ACHN (cell line): ENCODE data around the gene KLC4.

Experiments used
- DNase-seq: peaks from one replicate; pipeline ENCODE4 v3.0.0-alpha.2; 2015
- in situ Hi-C: cut with HindIII; loops from 2 replicates; pipeline ENCODE4 v1.10.0; 2017; ENCODE audit warnings: low sequenced_read_pairs, low pct_ligation_motif_present, low pct_unique_long_range_greater_than_20kb

Gene KLC4

GRCh38 chr6:43059168-43060033, at the start of gene KLC4, which contains the start of gene MRPL2:
TSS of gene KLC4 (plus strand) at chr6:43059631. CDS start at chr6:43061336, 1,705 bp downstream.
TSS of gene MRPL2 (minus strand) at chr6:43059434. CDS start at chr6:43059381, 53 bp downstream.
- peak; percentile 98 for DNase-seq
- in situ Hi-C loops, result no loop called here

GRCh38 chr6:43011207-43011606, 48.2 kb upstream of the KLC4 start:
- DNase-seq, result no peak
- in situ Hi-C loops, result no loop called here

DNA sequence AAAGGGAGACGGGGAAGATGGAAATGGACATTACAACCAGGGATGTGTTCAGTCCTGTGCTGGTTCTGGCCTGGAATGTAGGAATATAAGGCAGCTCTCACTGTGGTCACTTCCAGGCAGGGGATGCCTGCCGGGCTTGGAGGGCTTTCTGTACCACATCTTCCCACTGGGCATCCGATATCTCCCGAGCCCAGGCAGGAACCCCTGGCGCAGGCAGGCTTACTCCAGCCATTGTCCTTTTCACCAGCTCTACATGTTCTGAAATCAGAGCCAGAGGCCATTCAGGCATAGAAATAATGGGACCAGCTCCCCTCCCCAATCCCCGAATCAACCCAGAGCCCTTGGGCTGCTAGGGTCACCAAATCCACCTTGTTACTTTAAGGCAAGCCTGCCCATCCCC, 47.1 kb upstream of the KLC4 start:
- no peak for DNase-seq
- in situ Hi-C loops, result no loop called here

DNA sequence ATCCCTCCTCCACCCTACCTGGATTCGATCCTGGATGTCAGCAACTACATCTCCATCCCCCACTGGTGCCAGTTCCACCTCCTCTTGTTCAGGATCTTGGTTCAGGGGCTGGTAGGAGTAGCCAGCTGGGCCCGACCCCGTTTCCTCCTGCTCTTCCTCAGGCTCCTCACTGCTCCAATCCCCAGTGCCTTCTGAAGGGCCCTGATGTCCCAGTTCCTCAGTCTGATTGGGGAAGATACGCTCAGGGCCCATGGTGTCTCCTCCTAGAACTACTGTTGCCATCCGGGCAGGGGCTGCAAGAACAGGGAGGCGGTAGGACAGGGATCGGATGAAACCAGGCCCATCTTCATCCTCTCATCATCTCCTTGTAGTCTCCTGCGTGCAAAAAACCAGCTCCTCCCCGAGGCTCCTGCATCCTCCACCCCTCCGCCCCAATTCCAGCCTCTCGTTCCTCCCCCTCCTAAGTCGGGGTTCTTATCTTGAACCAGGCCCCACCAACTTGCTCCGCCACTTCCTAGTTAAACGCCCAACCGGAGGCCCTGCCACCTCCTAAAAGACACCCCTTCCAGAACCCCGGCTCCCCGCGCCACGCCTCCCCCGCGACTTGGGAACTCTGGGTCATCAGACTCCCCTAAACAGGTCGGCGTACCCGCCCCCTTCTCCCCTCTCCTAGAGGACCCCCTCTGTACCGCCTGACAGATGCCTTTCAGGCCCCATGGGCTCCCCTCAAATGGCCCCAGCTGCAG, 46.2 kb upstream of the KLC4 start:
- no peak for DNase-seq
- in situ Hi-C loops, result no loop called here

GRCh38 chr6:43013843-43014433, 45.5 kb upstream of the KLC4 start, which contains the start of the genes KLHDC3 and MEA1:
TSS of gene KLHDC3 (plus strand) at chr6:43014249. CDS start at chr6:43017193, 2,944 bp downstream.
TSS of gene MEA1 (minus strand) at chr6:43013946. CDS start at chr6:43013813, 133 bp downstream.
- in situ Hi-C loops, result no loop called here
- peak; percentile 98 for DNase-seq

DNA sequence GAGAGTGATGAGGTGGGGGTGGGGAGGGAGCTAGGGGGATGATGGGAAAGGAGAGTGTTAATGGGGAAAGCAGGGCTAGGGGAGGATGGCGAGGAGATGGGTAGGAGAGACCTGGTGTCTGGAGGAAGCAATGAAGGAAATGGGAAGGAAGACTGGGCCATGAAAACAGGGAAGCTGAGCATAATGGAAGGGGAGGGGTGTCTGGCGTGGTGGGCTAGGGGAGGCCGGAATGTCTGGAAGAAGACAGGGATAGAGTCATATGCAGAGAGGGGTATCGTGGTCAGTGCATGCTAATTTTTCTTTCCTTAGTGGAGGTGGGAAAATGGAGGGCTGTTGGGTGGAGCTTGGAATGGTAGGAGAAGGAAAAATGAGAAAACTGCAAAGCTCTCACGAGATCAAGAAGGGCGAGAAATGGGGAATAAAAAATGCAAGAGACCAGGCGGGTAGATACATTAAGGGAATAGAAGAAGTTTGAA, 45.0 kb upstream of the KLC4 start:
- peak; percentile 50 for DNase-seq
- in situ Hi-C loops, result no loop called here

DNA sequence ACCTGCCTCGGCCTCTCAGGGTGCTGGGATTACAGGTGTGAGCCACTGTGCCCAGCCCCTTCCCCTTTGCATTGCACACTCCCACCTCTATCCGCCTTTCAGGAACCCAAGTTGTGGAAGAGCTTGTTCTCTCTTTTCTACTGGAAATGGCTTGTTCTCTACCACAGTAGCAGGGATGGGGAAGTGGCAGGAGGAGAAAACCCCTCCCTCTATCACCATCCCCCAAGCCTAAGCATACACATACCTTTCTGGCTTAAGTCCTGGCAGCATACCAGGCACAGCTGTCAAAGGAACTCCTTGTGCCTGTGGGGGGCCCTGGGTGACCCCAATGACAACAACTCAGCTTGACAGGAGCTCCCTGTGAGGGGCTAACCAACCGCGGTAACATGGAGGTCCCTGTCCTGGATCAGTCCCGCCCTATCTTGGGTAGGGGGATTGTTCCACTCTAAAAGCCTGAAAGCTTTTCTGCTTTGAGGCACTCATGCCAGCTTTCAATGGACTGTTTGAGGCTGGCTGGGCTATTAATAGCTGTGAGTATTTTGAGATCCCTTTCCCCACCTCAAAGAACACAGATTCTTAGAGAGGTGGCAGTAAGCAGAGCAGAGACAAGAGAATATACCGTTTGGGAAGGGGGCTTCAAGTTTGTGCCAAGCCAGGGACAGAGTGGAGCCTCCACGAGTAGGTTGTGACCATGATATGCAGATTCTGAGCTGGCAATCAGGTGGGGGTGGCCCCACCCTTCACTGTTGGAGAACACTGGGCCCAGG, 43.1 kb upstream of the KLC4 start:
- no peak for DNase-seq
- in situ Hi-C loops, result no loop called here

DNA sequence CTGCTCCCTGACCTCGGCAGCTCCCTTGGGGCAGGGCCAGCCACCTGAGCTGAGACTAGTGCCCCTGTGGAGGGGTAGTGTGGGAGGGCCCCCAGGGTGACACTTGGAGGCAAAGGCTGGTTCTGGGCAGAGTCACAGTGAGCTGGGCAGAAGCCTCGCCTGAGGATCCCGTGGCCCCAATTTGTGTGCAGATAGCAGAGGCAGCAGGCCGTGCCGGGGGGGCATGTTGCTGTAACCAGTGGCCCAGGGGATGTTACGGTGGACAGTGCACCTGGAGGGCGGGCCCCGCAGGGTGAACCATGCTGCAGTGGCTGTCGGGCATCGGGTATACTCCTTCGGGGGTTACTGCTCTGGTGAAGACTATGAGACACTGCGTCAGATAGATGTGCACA, 42.5 kb upstream of the KLC4 start:
- no peak for DNase-seq
- in situ Hi-C loops, result no loop called here

GRCh38 chr6:43019152-43019551, 40.3 kb upstream of the KLC4 start:
- no peak for DNase-seq
- in situ Hi-C loops, result no loop called here

GRCh38 chr6:43020052-43020705, 39.3 kb upstream of the KLC4 start:
- no peak for DNase-seq
- in situ Hi-C loops, result no loop called here

GRCh38 chr6:43020847-43021246, 38.6 kb upstream of the KLC4 start:
- DNase-seq, result no peak
- in situ Hi-C loops, result no loop called here

GRCh38 chr6:43021270-43022047, 38.0 kb upstream of the KLC4 start, which contains the start of gene RRP36:
TSS of gene RRP36 (plus strand) at chr6:43021623. CDS start at chr6:43021655, 32 bp downstream.
- in situ Hi-C loops, result no loop called here
- DNase-seq, result peak; percentile 72

DNA sequence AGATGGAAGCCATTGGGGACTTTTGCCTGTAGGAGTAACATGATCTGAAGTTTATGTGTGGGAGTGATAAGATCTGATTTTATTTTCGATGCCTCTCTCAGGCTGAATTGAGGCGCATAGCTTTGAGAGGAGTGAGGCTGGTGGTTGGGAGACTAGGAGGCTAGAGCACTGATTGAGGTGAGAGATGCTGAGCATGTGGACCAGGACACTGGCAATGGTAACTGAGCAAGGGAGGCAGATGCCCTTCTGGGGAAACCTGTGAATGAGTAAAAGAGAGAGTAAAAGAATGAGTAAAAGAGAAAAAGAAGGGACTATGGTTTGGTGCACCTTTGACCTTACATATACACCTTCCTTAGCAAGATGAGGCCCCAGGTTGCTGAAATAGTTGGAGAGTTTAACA, 35.0 kb upstream of the KLC4 start:
- no peak for DNase-seq
- in situ Hi-C loops, result no loop called here

- no peak for DNase-seq
- in situ Hi-C loops, result no loop called here
Observed at GRCh38 chr6:43026365-43026764, 33.1 kb upstream of the KLC4 start.

GRCh38 chr6:43029120-43029519, 30.3 kb upstream of the KLC4 start:
- in situ Hi-C loops, result no loop called here
- DNase-seq, result no peak

DNA sequence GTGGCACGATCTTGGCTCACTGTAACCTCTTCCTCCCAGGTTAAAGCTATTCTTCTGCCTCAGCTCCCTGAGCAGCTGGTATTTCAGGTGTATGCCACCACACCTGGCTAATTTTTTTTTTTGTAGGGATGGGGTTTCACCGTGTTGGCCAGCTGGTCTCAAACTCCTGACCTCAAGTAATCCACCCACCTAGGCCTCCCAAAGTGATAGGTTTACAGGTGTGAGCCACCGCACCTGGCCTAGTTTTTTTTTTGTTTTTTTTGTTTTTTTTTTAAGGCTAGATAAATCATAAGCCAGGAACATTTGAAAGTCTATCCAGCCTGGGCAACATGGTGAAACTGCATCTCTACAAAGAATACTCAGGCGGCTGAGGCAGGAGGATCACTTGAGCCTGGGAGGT, 27.1 kb upstream of the KLC4 start:
- DNase-seq, result no peak
- in situ Hi-C loops, result no loop called here
